Measurements from ENCODE around the gene CYP8B1.

CYP8B1 gene

DNA sequence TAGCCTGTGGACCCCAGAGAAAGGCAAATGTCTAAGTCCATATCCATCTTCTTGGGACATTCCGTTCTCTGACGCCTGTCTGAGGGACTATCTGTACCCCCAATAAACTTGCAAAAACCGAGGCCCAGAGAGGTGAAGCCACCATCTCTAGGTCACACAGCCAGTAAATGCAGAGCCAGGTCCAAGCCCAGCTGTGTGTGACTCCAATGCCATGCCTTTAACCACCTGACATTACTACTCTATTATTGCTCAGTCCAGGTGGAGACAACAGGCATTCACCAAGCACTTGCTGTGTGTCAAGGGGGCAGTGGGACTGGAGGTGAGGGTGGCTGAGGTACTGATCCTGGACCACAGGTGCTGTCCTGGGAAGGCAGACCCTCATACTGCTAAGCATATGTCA is 25.4 kb downstream of the CYP8B1 start:
- Histone ChIP-seq H3K4me3 (ENCODE audit: low read depth in 1 of 2, low read length in 2 of 2) (no peak overlapping the region), H3K4me1 (ENCODE audit: control insufficient read depth in 1 of 2, insufficient read depth in 2 of 2, low read length in 2 of 2) (peaks cover 0 to 16% of the 10 kb centered on the region in 2 donors), H3K27me3 (ENCODE audit: low read depth, low read length) (no peaks in the 10 kb centered on the region), H3K36me3 (ENCODE audit: control insufficient read depth in 1 of 2, insufficient read depth in 2 of 2, low read length in 2 of 2) (no peaks in the 10 kb centered on the region), H3K27ac (ENCODE audit: low read length) (no peak overlapping the region), H3K9me3 (ENCODE audit: control insufficient read depth in 1 of 2, low read length in 2 of 2) (no peaks in the 10 kb centered on the region)

GRCh38 chr3:42849017-42849416 is 26.7 kb downstream of the CYP8B1 start:
- H3K36me3 ChIP-seq (ENCODE audit: control insufficient read depth in 1 of 2, insufficient read depth in 2 of 2, low read length in 2 of 2) = no peaks in the 10 kb centered on the region
- H3K27ac ChIP-seq (ENCODE audit: low read length) = no peak overlapping the region
- H3K4me3 ChIP-seq (ENCODE audit: low read depth in 1 of 2, low read length in 2 of 2) = no peak overlapping the region
- H3K4me1 ChIP-seq (ENCODE audit: control insufficient read depth in 1 of 2, insufficient read depth in 2 of 2, low read length in 2 of 2) = peaks cover 0 to 16% of the 10 kb centered on the region in 2 donors
- H3K9me3 ChIP-seq (ENCODE audit: control insufficient read depth in 1 of 2, low read length in 2 of 2) = no peaks in the 10 kb centered on the region
- H3K27me3 ChIP-seq (ENCODE audit: low read depth, low read length) = no peaks in the 10 kb centered on the region

DNA sequence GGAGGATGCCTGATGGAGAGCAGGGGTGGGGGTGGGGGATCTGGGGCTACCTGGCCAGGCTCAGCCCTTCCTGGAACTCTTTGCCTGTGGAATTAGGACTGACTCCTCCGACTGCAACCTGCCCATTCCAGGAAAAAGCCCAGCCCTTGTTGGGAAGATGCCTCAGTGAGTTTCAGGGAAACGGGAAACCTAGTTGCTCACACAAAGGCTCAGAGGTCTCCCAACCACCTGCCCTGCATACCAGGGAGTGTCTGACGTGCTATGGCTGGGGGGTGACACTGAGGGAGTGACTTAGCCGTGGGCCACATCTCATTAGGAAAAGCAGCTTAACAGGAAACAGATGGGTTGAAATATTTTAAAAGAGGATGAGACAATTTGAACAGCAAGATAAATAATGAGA is 27.9 kb downstream of the CYP8B1 start:
- peaks cover 4 to 16% of the 10 kb centered on the region in 2 donors for H3K4me1 ChIP-seq (ENCODE audit: control insufficient read depth in 1 of 2, insufficient read depth in 2 of 2, low read length in 2 of 2)
- no peaks in the 10 kb centered on the region for H3K9me3 ChIP-seq (ENCODE audit: control insufficient read depth in 1 of 2, low read length in 2 of 2)
- H3K4me3 ChIP-seq (ENCODE audit: low read depth in 1 of 2, low read length in 2 of 2) = no peak overlapping the region
- no peaks in the 10 kb centered on the region for H3K36me3 ChIP-seq (ENCODE audit: control insufficient read depth in 1 of 2, insufficient read depth in 2 of 2, low read length in 2 of 2)
- H3K27ac ChIP-seq (ENCODE audit: low read length) = peak overlapping the region; percentile 25
- H3K27me3 ChIP-seq (ENCODE audit: low read depth, low read length) = no peaks in the 10 kb centered on the region

- H3K27me3 ChIP-seq (ENCODE audit: low read depth, low read length) = no peaks in the 10 kb centered on the region
- peak overlapping the region; percentile 25 for H3K27ac ChIP-seq (ENCODE audit: low read length)
- H3K9me3 ChIP-seq (ENCODE audit: control insufficient read depth in 1 of 2, low read length in 2 of 2) = no peaks in the 10 kb centered on the region
- no peaks in the 10 kb centered on the region for H3K36me3 ChIP-seq (ENCODE audit: control insufficient read depth in 1 of 2, insufficient read depth in 2 of 2, low read length in 2 of 2)
- H3K4me1 ChIP-seq (ENCODE audit: control insufficient read depth in 1 of 2, insufficient read depth in 2 of 2, low read length in 2 of 2) = peaks cover 4 to 16% of the 10 kb centered on the region in 2 donors
- H3K4me3 ChIP-seq (ENCODE audit: low read depth in 1 of 2, low read length in 2 of 2) = no peak overlapping the region
Measured at GRCh38 chr3:42846685-42847522, 28.8 kb downstream of the CYP8B1 start.

- Histone ChIP-seq H3K27me3 (ENCODE audit: low read depth, low read length) (no peaks in the 10 kb centered on the region), H3K27ac (ENCODE audit: low read length) (peak overlapping the region; percentile 17), H3K4me3 (ENCODE audit: low read depth in 1 of 2, low read length in 2 of 2) (no peak overlapping the region), H3K4me1 (ENCODE audit: control insufficient read depth in 1 of 2, insufficient read depth in 2 of 2, low read length in 2 of 2) (peaks cover 4 to 16% of the 10 kb centered on the region in 2 donors), H3K36me3 (ENCODE audit: control insufficient read depth in 1 of 2, insufficient read depth in 2 of 2, low read length in 2 of 2) (no peaks in the 10 kb centered on the region), H3K9me3 (ENCODE audit: control insufficient read depth in 1 of 2, low read length in 2 of 2) (no peaks in the 10 kb centered on the region)
Measured at GRCh38 chr3:42844815-42845214, 30.9 kb downstream of the CYP8B1 start.

DNA sequence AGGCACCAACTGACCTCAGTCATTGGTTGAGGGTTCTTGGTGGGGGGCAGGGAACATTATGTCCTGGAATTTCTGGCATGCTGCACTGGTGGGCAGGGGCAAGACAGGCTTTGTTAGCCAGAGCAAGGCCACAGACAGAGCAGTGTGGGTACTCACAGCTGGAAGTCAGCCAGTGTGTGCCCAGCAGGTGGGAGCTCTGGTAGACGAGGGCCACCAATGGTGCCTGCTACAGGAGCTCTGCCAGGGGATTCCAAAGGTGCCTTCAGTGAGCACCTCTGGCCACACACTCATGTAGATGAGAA is 31.3 kb downstream of the CYP8B1 start:
- peaks cover 4 to 16% of the 10 kb centered on the region in 2 donors for H3K4me1 ChIP-seq (ENCODE audit: control insufficient read depth in 1 of 2, insufficient read depth in 2 of 2, low read length in 2 of 2)
- peak overlapping the region; percentile 17 for H3K27ac ChIP-seq (ENCODE audit: low read length)
- no peaks in the 10 kb centered on the region for H3K36me3 ChIP-seq (ENCODE audit: control insufficient read depth in 1 of 2, insufficient read depth in 2 of 2, low read length in 2 of 2)
- H3K27me3 ChIP-seq (ENCODE audit: low read depth, low read length) = no peaks in the 10 kb centered on the region
- no peak overlapping the region for H3K4me3 ChIP-seq (ENCODE audit: low read depth in 1 of 2, low read length in 2 of 2)
- no peaks in the 10 kb centered on the region for H3K9me3 ChIP-seq (ENCODE audit: control insufficient read depth in 1 of 2, low read length in 2 of 2)

DNA sequence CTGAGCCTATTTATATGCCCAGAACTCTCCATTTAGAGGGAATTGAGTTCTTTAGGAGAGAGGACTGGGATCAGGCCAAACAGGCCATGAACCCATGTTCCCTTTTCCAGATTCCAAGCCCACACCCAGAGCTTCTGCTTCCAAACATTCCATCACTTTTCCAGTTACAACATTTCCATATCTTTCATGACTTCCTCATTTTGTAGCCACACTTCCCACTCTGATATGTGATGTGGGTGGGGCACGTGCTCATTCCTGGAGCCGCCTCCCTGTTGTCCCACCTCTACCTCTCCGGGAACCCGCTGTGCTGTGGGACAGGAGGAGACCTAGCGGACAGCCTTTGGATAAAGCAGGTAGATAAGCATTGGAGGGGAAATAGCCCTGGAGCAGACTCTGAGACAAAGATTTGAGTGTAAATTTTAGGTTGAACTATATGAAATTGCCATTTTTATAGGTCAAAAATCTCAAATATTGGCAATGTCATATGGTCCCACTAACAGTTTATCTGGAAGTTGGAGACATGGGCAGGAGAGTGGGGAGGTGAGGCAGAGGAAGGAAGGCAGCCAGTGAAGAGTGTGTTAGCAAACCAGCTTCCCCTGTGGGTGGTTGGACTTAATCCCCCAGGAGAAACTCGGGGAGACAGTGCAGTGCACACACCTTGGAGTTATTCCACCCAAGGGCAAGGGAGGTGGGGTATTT is 31.8 kb downstream of the CYP8B1 start:
- Histone ChIP-seq H3K27me3 (ENCODE audit: low read depth, low read length) (no peaks in the 10 kb centered on the region), H3K9me3 (ENCODE audit: control insufficient read depth in 1 of 2, low read length in 2 of 2) (no peaks in the 10 kb centered on the region), H3K27ac (ENCODE audit: low read length) (peak overlapping the region; percentile 39), H3K4me3 (ENCODE audit: low read depth in 1 of 2, low read length in 2 of 2) (no peak overlapping the region), H3K4me1 (ENCODE audit: control insufficient read depth in 1 of 2, insufficient read depth in 2 of 2, low read length in 2 of 2) (peaks cover 4 to 16% of the 10 kb centered on the region in 2 donors), H3K36me3 (ENCODE audit: control insufficient read depth in 1 of 2, insufficient read depth in 2 of 2, low read length in 2 of 2) (no peaks in the 10 kb centered on the region)

GRCh38 chr3:42841332-42841731 is 34.3 kb downstream of the CYP8B1 start:
- no peaks in the 10 kb centered on the region for H3K9me3 ChIP-seq (ENCODE audit: control insufficient read depth in 1 of 2, low read length in 2 of 2)
- H3K27me3 ChIP-seq (ENCODE audit: low read depth, low read length) = no peaks in the 10 kb centered on the region
- peaks cover 4 to 6% of the 10 kb centered on the region in 2 donors for H3K4me1 ChIP-seq (ENCODE audit: control insufficient read depth in 1 of 2, insufficient read depth in 2 of 2, low read length in 2 of 2)
- no peak overlapping the region for H3K4me3 ChIP-seq (ENCODE audit: low read depth in 1 of 2, low read length in 2 of 2)
- no peaks in the 10 kb centered on the region for H3K36me3 ChIP-seq (ENCODE audit: control insufficient read depth in 1 of 2, insufficient read depth in 2 of 2, low read length in 2 of 2)
- H3K27ac ChIP-seq (ENCODE audit: low read length) = no peak overlapping the region

GRCh38 chr3:42839616-42840015 is 36.1 kb downstream of the CYP8B1 start:
- H3K4me3 ChIP-seq (ENCODE audit: low read depth in 1 of 2, low read length in 2 of 2) = peak overlapping the region; percentile 24 to 29

GRCh38 chr3:42838571-42838970 is 37.1 kb downstream of the CYP8B1 start:
- H3K4me1 ChIP-seq (ENCODE audit: control insufficient read depth in 1 of 2, insufficient read depth in 2 of 2, low read length in 2 of 2) = peaks cover 0 to 4% of the 10 kb centered on the region in 2 donors
- no peak overlapping the region for H3K27ac ChIP-seq (ENCODE audit: low read length)
- H3K36me3 ChIP-seq (ENCODE audit: control insufficient read depth in 1 of 2, insufficient read depth in 2 of 2, low read length in 2 of 2) = no peaks in the 10 kb centered on the region
- H3K9me3 ChIP-seq (ENCODE audit: control insufficient read depth in 1 of 2, low read length in 2 of 2) = no peaks in the 10 kb centered on the region
- H3K27me3 ChIP-seq (ENCODE audit: low read depth, low read length) = no peaks in the 10 kb centered on the region
- H3K4me3 ChIP-seq (ENCODE audit: low read depth in 1 of 2, low read length in 2 of 2) = no peak overlapping the region

More at GRCh38 chr3:42839616-42840015, 36.1 kb downstream of the CYP8B1 start:
- H3K27me3 ChIP-seq (ENCODE audit: low read depth, low read length) = no peaks in the 10 kb centered on the region
- H3K9me3 ChIP-seq (ENCODE audit: control insufficient read depth in 1 of 2, low read length in 2 of 2) = no peaks in the 10 kb centered on the region
- H3K36me3 ChIP-seq (ENCODE audit: control insufficient read depth in 1 of 2, insufficient read depth in 2 of 2, low read length in 2 of 2) = no peaks in the 10 kb centered on the region
- H3K4me1 ChIP-seq (ENCODE audit: control insufficient read depth in 1 of 2, insufficient read depth in 2 of 2, low read length in 2 of 2) = peaks cover 0 to 4% of the 10 kb centered on the region in 2 donors
- no peak overlapping the region for H3K27ac ChIP-seq (ENCODE audit: low read length)

- Histone ChIP-seq H3K4me1 (ENCODE audit: control insufficient read depth in 1 of 2, insufficient read depth in 2 of 2, low read length in 2 of 2) (no peaks in the 10 kb centered on the region), H3K9me3 (ENCODE audit: control insufficient read depth in 1 of 2, low read length in 2 of 2) (no peaks in the 10 kb centered on the region), H3K27me3 (ENCODE audit: low read depth, low read length) (no peaks in the 10 kb centered on the region), H3K4me3 (ENCODE audit: low read depth in 1 of 2, low read length in 2 of 2) (no peak overlapping the region), H3K27ac (ENCODE audit: low read length) (no peak overlapping the region), H3K36me3 (ENCODE audit: control insufficient read depth in 1 of 2, insufficient read depth in 2 of 2, low read length in 2 of 2) (no peaks in the 10 kb centered on the region)
Measured at GRCh38 chr3:42836150-42837123, 39.2 kb downstream of the CYP8B1 start.

Data from muscle layer of duodenum (tissue), 2 donors.